Stomach (tissue), 4 donors: ENCODE results near the gene TBC1D16.

Experiments
- POLR2A ChIP-seq, 4 donors: fragments of 450-650 bp; IDR thresholded peaks; one replicate each; pipeline ENCODE4 v1.6.1; 2016; ENCODE audit warnings: antibody characterized with exemption in 4 of 4, control low read depth in 2 of 4, mild to moderate bottlenecking in 1 of 4, moderate library complexity in 1 of 4
- POLR2AphosphoS5 ChIP-seq, 3 donors: sonication (generic); formaldehyde crosslinking; IDR thresholded peaks; one replicate each; pipeline ENCODE4 v1.6.1; 2016; ENCODE audit warnings: antibody characterized with exemption in 3 of 3

DNA sequence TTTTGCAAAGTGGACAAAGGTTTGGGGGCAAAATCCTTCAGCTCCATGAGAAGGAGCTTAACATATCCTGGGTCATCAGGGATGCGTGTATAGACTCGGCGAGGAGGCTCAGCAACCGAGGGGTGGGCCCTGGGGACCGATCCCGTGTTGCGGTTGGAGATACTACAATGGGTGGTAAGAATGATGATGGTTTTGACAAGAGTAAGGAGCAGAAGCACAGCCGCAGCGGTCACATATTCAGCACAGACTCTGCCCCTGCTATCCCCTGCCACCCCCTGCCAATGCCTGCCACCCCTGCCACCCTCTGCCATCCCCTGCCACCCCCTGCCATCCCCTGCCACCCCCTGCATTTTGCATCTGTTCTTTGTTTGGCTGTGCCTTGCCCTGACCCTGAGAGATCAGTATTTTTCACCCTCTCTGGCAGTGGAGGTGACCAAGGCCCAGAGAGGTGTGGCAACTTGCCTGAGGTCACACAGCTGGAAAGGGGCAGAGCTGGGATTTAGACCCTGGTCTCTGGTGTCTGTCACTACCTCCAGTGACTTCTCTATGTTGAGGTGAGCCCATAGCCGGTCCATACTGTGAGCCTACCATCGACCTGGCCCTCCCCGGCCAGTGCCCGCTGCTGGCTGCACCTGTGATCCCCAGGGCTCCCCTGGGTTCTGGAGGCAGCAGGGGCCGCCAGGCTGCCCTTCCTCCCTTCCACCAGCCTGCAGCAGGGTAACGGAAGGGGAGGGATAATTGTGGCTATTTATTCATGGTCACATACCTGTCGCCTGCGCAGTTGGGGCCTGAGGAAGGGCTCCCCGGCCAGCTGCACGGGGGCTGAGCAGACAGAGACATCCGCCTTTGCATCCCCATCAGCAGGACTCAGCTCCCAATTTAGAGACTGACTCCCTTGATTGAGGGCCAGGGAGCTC, 121.5 kb downstream of the TBC1D16 start:
- no peak for TF ChIP-seq POLR2AphosphoS5 (IDR thresholded peaks at IDR 0.05)
- no peak for TF ChIP-seq POLR2A (IDR thresholded peaks at IDR 0.05)
